Left renal pelvis (tissue), 4 donors: ENCODE measurements around the gene GPR171. TPM values are rescaled to one million over a fixed set of nuclear protein-coding genes. Genes with fewer than 3 reads are reported as not detected.
"Not testable (repeated sequence)": the region's sequence is repeated elsewhere in the genome, so short reads cannot be mapped to it uniquely, and the experiment has no call there.

Source experiments
- DNase-seq, 4 donors: peaks; one replicate each; pipeline ENCODE4 v3.0.0-alpha.2; 2013; ENCODE audit warnings: low read depth in 4 of 4, low spot score in 3 of 4
- polyA plus RNA-seq, 4 donors: library from polyadenylated mRNA; unstranded; fragments of 120-200 nt; gene quantifications; one replicate each; pipeline ENCODE4 v1.2.1, GENCODE V29; 2013; ENCODE audit not compliant: insufficient read length in 4 of 4

The GPR171 gene
- under 1 TPM in 2 of 4 donors, not detected in 2; 0.24 to 0.48 TPM for polyA plus RNA-seq

- no peak for DNase-seq
Observed at GRCh38 chr3:151203051-151203420, at the start of gene GPR171. TSS of gene GPR171 (minus strand) at chr3:151203216. CDS start at chr3:151199386, 3,830 bp downstream.

GRCh38 chr3:151248772-151249337, 45.8 kb upstream of the GPR171 start:
- DNase-seq, result no peak

- DNase-seq, result not testable (repeated sequence)
Observed at GRCh38 chr3:151242006-151242405, 39.0 kb upstream of the GPR171 start.

- DNase-seq, result no peak
Observed at GRCh38 chr3:151236736-151237135, 33.7 kb upstream of the GPR171 start.

- no peak for DNase-seq
Observed at GRCh38 chr3:151236316-151236715, 33.3 kb upstream of the GPR171 start.

- no peak for DNase-seq
Observed at GRCh38 chr3:151234825-151235224, 31.8 kb upstream of the GPR171 start.

- DNase-seq, result no peak
Observed at GRCh38 chr3:151232991-151233390, 30.0 kb upstream of the GPR171 start.

GRCh38 chr3:151232403-151232802, 29.4 kb upstream of the GPR171 start:
- DNase-seq, result not testable (repeated sequence)

- DNase-seq, result no peak
Observed at GRCh38 chr3:151230646-151231045, 27.6 kb upstream of the GPR171 start.

GRCh38 chr3:151228666-151229040, 25.6 kb upstream of the GPR171 start:
- no peak for DNase-seq

GRCh38 chr3:151227807-151228665, 25.0 kb upstream of the GPR171 start:
- peak; percentile 47 to 69 (median 56) for DNase-seq

- no peak for DNase-seq
Observed at GRCh38 chr3:151227266-151227806, 24.3 kb upstream of the GPR171 start.

GRCh38 chr3:151226825-151227224, 23.8 kb upstream of the GPR171 start:
- DNase-seq, result no peak

- DNase-seq, result no peak
Observed at GRCh38 chr3:151226088-151226563, 23.1 kb upstream of the GPR171 start.

GRCh38 chr3:151225040-151225975, 22.3 kb upstream of the GPR171 start:
- no peak for DNase-seq

- no peak for DNase-seq
Observed at GRCh38 chr3:151224268-151224866, 21.4 kb upstream of the GPR171 start.

GRCh38 chr3:151219056-151219455, 16.0 kb upstream of the GPR171 start:
- DNase-seq, result no peak

- no peak for DNase-seq
Observed at GRCh38 chr3:151218136-151218535, 15.1 kb upstream of the GPR171 start.

- no peak for DNase-seq
Observed at GRCh38 chr3:151216641-151217607, 13.9 kb upstream of the GPR171 start.
